Nephron (organoid): Measurements from ENCODE around the gene MYO1D.
A peak's percentile ranks its signal among the peaks of the same experiment; 100 is the strongest.

Experiments
- H3K27ac Mint-ChIP-seq, 3 experiments: 2 replicates each; pipeline ENCODE4 v1.8.0; 2020; ENCODE audit warnings: mixed read lengths in 3 of 3, mild to moderate bottlenecking in 2 of 3, moderate library complexity in 1 of 3
- H3K27me3 Mint-ChIP-seq: 2 replicates; pipeline ENCODE4 v1.8.0; 2021; ENCODE audit warnings: low read depth, mild to moderate bottlenecking, moderate library complexity, mixed read lengths
- H3K36me3 Mint-ChIP-seq: 2 replicates; pipeline ENCODE4 v1.8.0; 2020; ENCODE audit warnings: low read depth, mixed read lengths
- H3K4me1 Mint-ChIP-seq: 2 replicates; pipeline ENCODE4 v1.8.0; 2020; ENCODE audit warnings: mixed read lengths
- H3K4me3 Mint-ChIP-seq, 3 experiments: 2 replicates each; pipeline ENCODE4 v1.8.0; 2020; ENCODE audit warnings: mild to moderate bottlenecking in 3 of 3, mixed read lengths in 3 of 3, moderate library complexity in 2 of 3
- H3K9me3 Mint-ChIP-seq: 2 replicates; pipeline ENCODE4 v1.8.0; 2020; ENCODE audit warnings: mixed read lengths
- CTCF ChIP-seq, 3 experiments: fragments of 200-600 bp; sonication (generic); IDR thresholded peaks; one replicate each; pipeline ENCODE4 v1.5.0; 2021; ENCODE audit warnings: antibody characterized with exemption in 3 of 3; ENCODE audit not compliant: unreplicated experiment in 3 of 3

The MYO1D gene

GRCh38 chr17:32910769-32911168 lies 33.8 kb upstream of the MYO1D start:
- H3K36me3 Mint-ChIP-seq: no peaks in the 10 kb centered on the region
- no peaks in the 10 kb centered on the region for H3K9me3 Mint-ChIP-seq
- H3K27me3 Mint-ChIP-seq: no peaks in the 10 kb centered on the region
- H3K4me3 Mint-ChIP-seq: no peak overlapping the region
- H3K27ac Mint-ChIP-seq: no peak overlapping the region
- H3K4me1 Mint-ChIP-seq: peaks cover 10% of the 10 kb centered on the region
- TF ChIP-seq CTCF (IDR thresholded peaks at IDR 0.05; ENCODE audit: unreplicated experiment in 3 of 3): no peak

- Mint-ChIP-seq H3K27ac (peak overlapping the region in 1 of 3 experiments; percentile 34), H3K36me3 (no peaks in the 10 kb centered on the region), H3K4me3 (no peak overlapping the region), H3K9me3 (no peaks in the 10 kb centered on the region), H3K27me3 (no peaks in the 10 kb centered on the region), H3K4me1 (peaks cover 10% of the 10 kb centered on the region)
- peak; percentile 70 to 74 (median 73) for TF ChIP-seq CTCF (IDR thresholded peaks at IDR 0.05; ENCODE audit: unreplicated experiment in 3 of 3)
These were observed 33.0 kb upstream of the MYO1D start for GRCh38 chr17:32909787-32910369.

GRCh38 chr17:32907583-32907982 lies 30.7 kb upstream of the MYO1D start:
- H3K4me3 Mint-ChIP-seq: no peak overlapping the region
- H3K9me3 Mint-ChIP-seq: no peaks in the 10 kb centered on the region
- no peaks in the 10 kb centered on the region for H3K36me3 Mint-ChIP-seq
- H3K27ac Mint-ChIP-seq: no peak overlapping the region
- peaks cover 9% of the 10 kb centered on the region for H3K4me1 Mint-ChIP-seq
- no peak for TF ChIP-seq CTCF (IDR thresholded peaks at IDR 0.05; ENCODE audit: unreplicated experiment in 3 of 3)
- no peaks in the 10 kb centered on the region for H3K27me3 Mint-ChIP-seq

GRCh38 chr17:32904891-32905290 lies 28.0 kb upstream of the MYO1D start:
- TF ChIP-seq CTCF (IDR thresholded peaks at IDR 0.05; ENCODE audit: unreplicated experiment in 3 of 3): no peak
- Mint-ChIP-seq H3K4me1 (no peaks in the 10 kb centered on the region), H3K27me3 (no peaks in the 10 kb centered on the region), H3K4me3 (no peak overlapping the region), H3K9me3 (peaks cover 3% of the 10 kb centered on the region), H3K36me3 (no peaks in the 10 kb centered on the region), H3K27ac (no peak overlapping the region)

GRCh38 chr17:32903774-32904673 lies 27.1 kb upstream of the MYO1D start:
- Mint-ChIP-seq H3K9me3 (peaks cover 3% of the 10 kb centered on the region), H3K4me1 (no peaks in the 10 kb centered on the region), H3K36me3 (no peaks in the 10 kb centered on the region), H3K27ac (no peak overlapping the region), H3K4me3 (no peak overlapping the region), H3K27me3 (no peaks in the 10 kb centered on the region)
- TF ChIP-seq CTCF (IDR thresholded peaks at IDR 0.05; ENCODE audit: unreplicated experiment in 3 of 3): no peak
